OCI-LY1 (cell line): Measurements from ENCODE around the gene TPST2.

Experiments
- H2AFZ ChIP-seq: fragments of 200-600 bp; sonication (generic), shearing (Covaris generic); 2 replicates; pipeline ENCODE4 v1.6.0; 2014; ENCODE audit warnings: antibody characterized with exemption, mild to moderate bottlenecking, low read length
- H3F3A ChIP-seq: fragments of 200-600 bp; sonication (generic), shearing (Covaris generic); 2 replicates; pipeline ENCODE4 v1.6.0; 2014; ENCODE audit warnings: mild to moderate bottlenecking, antibody characterized with exemption, low read length, moderate library complexity; ENCODE audit not compliant: insufficient read depth
- H3K27ac ChIP-seq: fragments of 200-600 bp; sonication (generic); 2 replicates; pipeline ENCODE4 v1.5.1; 2014; ENCODE audit warnings: low read length, mixed run types, mild to moderate bottlenecking, low read depth; ENCODE audit not compliant: poor library complexity, severe bottlenecking
- H3K27me3 ChIP-seq: fragments of 200-600 bp; sonication (generic); 2 replicates; pipeline ENCODE4 v1.6.0; 2014; ENCODE audit warnings: antibody characterized with exemption, mild to moderate bottlenecking, low read length, moderate library complexity; ENCODE audit not compliant: insufficient read depth
- H3K36me3 ChIP-seq: fragments of 200-600 bp; sonication (generic); 2 replicates; pipeline ENCODE4 v1.6.1; 2014; ENCODE audit warnings: mild to moderate bottlenecking, antibody characterized with exemption, low read length, moderate library complexity, mixed read lengths; ENCODE audit not compliant: insufficient read depth
- H3K4me1 ChIP-seq: fragments of 200-600 bp; sonication (generic); 2 replicates; pipeline ENCODE4 v1.5.1; 2014; ENCODE audit warnings: mild to moderate bottlenecking, low read length, moderate library complexity; ENCODE audit not compliant: insufficient read depth, severe bottlenecking
- H3K4me2 ChIP-seq: fragments of 200-600 bp; sonication (generic), shearing (Covaris generic); 2 replicates; pipeline ENCODE4 v1.6.1; 2014; ENCODE audit warnings: low read length
- H3K4me3 ChIP-seq: fragments of 200-600 bp; sonication (generic); 2 replicates; pipeline ENCODE4 v1.5.1; 2014; ENCODE audit warnings: low read length, low read depth, mild to moderate bottlenecking, mixed read lengths; ENCODE audit not compliant: poor library complexity, severe bottlenecking
- H3K79me2 ChIP-seq: fragments of 200-600 bp; shearing (Covaris generic); 2 replicates; pipeline ENCODE4 v1.6.1; 2016; ENCODE audit warnings: mixed run types, low read length, mixed read lengths; ENCODE audit not compliant: insufficient read depth
- H3K9ac ChIP-seq: fragments of 200-600 bp; sonication (generic), shearing (Covaris generic); 2 replicates; pipeline ENCODE4 v1.6.1; 2014; ENCODE audit warnings: mild to moderate bottlenecking, low read length, mixed read lengths
- H3K9me2 ChIP-seq: fragments of 200-600 bp; sonication (generic), shearing (Covaris generic); 2 replicates; pipeline ENCODE4 v1.6.1; 2014; ENCODE audit warnings: low read depth, mild to moderate bottlenecking, low read length, mixed read lengths
- H3K9me3 ChIP-seq: fragments of 200-600 bp; shearing (Covaris generic); 2 replicates; pipeline ENCODE4 v1.6.1; 2014; ENCODE audit warnings: low read length, mixed read lengths
- H4K20me1 ChIP-seq: fragments of 200-600 bp; sonication (generic), shearing (Covaris generic); 2 replicates; pipeline ENCODE4 v1.6.0; 2016; ENCODE audit warnings: mild to moderate bottlenecking, low read length; ENCODE audit not compliant: insufficient read depth
- EZH2 ChIP-seq: fragments of 200-600 bp; sonication (generic), shearing (Covaris generic); IDR thresholded peaks from 2 replicates; pipeline ENCODE4 v1.8.0; 2017; ENCODE audit warnings: borderline replicate concordance, mixed run types, mild to moderate bottlenecking, antibody characterized with exemption, low read length, moderate library complexity, mixed read lengths
- TF ChIP-seq, protein P1 (sequence below): fragments of 200-600 bp; sonication (generic), shearing (Covaris generic); IDR thresholded peaks from 2 replicates; pipeline ENCODE4 v1.5.1; 2017; ENCODE audit warnings: mild to moderate bottlenecking, antibody characterized with exemption, low read length, moderate library complexity, mixed read lengths

TPST2 gene

DNA sequence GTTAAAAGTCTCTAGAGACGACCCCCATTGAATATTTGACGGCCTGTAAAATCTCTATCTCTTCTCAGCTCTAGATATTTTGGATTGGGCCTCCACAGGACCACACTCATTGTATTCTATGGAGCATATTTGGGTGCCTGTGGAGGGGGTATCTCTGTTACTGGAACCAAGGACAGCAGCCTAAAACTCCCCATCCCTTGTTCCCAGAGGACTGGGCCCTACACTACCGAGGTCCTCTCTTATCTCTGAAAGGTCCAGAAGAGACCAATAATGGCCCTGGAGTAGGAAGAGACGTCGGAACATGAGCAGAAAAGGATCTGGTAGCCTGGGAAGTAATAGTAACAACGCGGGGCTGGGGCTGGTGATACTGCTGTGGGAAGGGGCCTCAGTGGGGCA, 106.9 kb downstream of the TPST2 start:
- Histone ChIP-seq H3K9ac (peak overlapping the region; percentile 90), H3K4me1 (peaks cover 86% of the 10 kb centered on the region), H3K4me3 (peak overlapping the region; percentile 88), H3K79me2 (peaks cover 60% of the 10 kb centered on the region), H3K9me3 (no peaks in the 10 kb centered on the region), H3K36me3 (peaks cover 30% of the 10 kb centered on the region; the same call in 1 of the 2 replicates), H3K27ac (peak overlapping the region; percentile 94), H3F3A (peaks cover 8% of the 10 kb centered on the region; the same call in 1 of the 2 replicates), H4K20me1 (no peaks in the 10 kb centered on the region), H2AFZ (no peak overlapping the region), H3K9me2 (no peaks in the 10 kb centered on the region), H3K4me2 (peak overlapping the region; percentile 86), H3K27me3 (no peaks in the 10 kb centered on the region)
- TF ChIP-seq EZH2, result no peak
- TF ChIP-seq, protein P1, sequence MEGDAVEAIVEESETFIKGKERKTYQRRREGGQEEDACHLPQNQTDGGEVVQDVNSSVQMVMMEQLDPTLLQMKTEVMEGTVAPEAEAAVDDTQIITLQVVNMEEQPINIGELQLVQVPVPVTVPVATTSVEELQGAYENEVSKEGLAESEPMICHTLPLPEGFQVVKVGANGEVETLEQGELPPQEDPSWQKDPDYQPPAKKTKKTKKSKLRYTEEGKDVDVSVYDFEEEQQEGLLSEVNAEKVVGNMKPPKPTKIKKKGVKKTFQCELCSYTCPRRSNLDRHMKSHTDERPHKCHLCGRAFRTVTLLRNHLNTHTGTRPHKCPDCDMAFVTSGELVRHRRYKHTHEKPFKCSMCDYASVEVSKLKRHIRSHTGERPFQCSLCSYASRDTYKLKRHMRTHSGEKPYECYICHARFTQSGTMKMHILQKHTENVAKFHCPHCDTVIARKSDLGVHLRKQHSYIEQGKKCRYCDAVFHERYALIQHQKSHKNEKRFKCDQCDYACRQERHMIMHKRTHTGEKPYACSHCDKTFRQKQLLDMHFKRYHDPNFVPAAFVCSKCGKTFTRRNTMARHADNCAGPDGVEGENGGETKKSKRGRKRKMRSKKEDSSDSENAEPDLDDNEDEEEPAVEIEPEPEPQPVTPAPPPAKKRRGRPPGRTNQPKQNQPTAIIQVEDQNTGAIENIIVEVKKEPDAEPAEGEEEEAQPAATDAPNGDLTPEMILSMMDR, result no peak

DNA sequence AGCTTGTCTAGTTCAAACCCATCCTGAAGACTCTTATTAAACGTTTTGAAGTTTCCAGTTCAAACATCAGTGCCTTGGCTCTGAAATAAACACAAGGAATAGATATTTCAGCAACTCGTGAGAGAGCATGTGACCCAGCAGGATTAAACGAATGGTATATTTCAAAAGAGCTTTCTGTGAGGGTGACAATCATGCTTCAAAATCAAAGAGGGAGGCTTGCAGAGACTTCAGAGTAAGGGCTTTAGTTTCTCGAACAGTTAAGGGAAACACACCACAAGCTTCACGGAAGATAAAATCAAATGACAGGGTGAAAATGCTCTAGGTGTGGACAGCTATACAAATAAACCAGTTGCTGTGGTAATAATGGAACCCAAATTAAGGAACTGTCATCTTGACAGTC, 107.8 kb downstream of the TPST2 start:
- no peaks in the 10 kb centered on the region for H3K27me3 ChIP-seq
- H3K9me3 ChIP-seq, result no peaks in the 10 kb centered on the region
- peak overlapping the region; percentile 86 for H3K4me2 ChIP-seq
- H4K20me1 ChIP-seq, result no peaks in the 10 kb centered on the region
- TF ChIP-seq, protein P1, result no peak
- no peak for TF ChIP-seq EZH2
- H3K36me3 ChIP-seq, result peaks cover 30% of the 10 kb centered on the region; the same call in 1 of the 2 replicates
- peak overlapping the region; percentile 90 for H3K9ac ChIP-seq
- H3K9me2 ChIP-seq, result no peaks in the 10 kb centered on the region
- H3K4me3 ChIP-seq, result peak overlapping the region; percentile 88
- no peak overlapping the region for H2AFZ ChIP-seq
- peaks cover 8% of the 10 kb centered on the region; the same call in 1 of the 2 replicates for H3F3A ChIP-seq
- H3K27ac ChIP-seq, result peak overlapping the region; percentile 94
- peaks cover 60% of the 10 kb centered on the region for H3K79me2 ChIP-seq
- H3K4me1 ChIP-seq, result peaks cover 86% of the 10 kb centered on the region

DNA sequence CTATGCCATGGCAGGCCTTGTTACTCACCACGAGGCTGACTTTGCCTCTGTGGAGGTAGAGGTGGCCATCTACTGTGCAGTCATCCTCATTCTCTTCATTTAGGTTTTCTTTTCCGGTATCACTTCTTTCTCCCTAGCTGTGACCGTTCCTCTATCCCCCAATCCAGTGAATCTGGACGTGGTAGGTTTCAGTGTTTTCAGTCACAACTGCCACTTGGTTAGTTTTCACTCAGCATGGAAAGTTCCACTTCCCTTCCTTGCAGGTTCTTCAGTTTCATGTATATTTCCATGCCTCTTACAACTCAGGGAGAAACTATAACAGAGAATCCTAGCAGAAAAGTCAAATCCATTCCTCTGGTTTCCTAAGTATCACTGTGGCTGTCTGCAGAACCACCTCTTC, 108.2 kb downstream of the TPST2 start:
- Histone ChIP-seq H3K27me3 (no peaks in the 10 kb centered on the region), H3K4me3 (peak overlapping the region; percentile 88), H3K4me1 (peaks cover 82% of the 10 kb centered on the region), H3K36me3 (peaks cover 34% of the 10 kb centered on the region; the same call in 1 of the 2 replicates), H3K27ac (peak overlapping the region; percentile 94), H2AFZ (no peak overlapping the region), H4K20me1 (no peaks in the 10 kb centered on the region), H3K79me2 (peaks cover 59% of the 10 kb centered on the region), H3F3A (peaks cover 8% of the 10 kb centered on the region; the same call in 1 of the 2 replicates), H3K9me3 (no peaks in the 10 kb centered on the region), H3K9ac (peak overlapping the region; percentile 90), H3K4me2 (peak overlapping the region; percentile 86), H3K9me2 (no peaks in the 10 kb centered on the region)
- TF ChIP-seq EZH2, result no peak
- TF ChIP-seq, protein P1, result no peak
